ENCODE measurements around the gene CAMKMT. TPM values are rescaled to one million over a fixed set of nuclear protein-coding genes. Genes with fewer than 3 reads are reported as not detected.

CAMKMT gene
- total RNA-seq, 1 donor from 2014 or later: 9.0 TPM

DNA sequence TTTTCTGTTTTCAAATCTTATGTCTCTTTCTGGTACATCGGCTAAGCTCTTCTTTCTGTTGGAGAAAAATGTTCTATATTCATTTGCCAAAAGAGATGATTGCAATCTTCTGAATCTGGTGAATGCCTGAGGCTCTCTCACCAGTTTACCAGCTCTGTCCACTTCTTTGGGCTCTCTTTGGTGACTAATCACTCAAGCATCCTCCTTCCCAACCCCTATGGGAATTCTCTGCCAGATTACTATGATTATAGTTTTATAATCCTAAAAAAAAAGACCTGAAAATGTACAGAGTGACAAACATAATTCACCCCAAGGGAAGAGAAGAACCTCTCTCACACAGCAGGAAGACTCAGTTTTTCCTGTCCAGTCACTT, 187.3 kb downstream of the CAMKMT start:
- no peaks in the 10 kb centered on the region for H3K36me3 ChIP-seq (ENCODE audit: control insufficient read depth, insufficient read depth, low read length)
- FAIRE-seq (no peak), DNase-seq (ENCODE audit: low read depth) (peak; percentile 78)
- TF ChIP-seq, protein P1, sequence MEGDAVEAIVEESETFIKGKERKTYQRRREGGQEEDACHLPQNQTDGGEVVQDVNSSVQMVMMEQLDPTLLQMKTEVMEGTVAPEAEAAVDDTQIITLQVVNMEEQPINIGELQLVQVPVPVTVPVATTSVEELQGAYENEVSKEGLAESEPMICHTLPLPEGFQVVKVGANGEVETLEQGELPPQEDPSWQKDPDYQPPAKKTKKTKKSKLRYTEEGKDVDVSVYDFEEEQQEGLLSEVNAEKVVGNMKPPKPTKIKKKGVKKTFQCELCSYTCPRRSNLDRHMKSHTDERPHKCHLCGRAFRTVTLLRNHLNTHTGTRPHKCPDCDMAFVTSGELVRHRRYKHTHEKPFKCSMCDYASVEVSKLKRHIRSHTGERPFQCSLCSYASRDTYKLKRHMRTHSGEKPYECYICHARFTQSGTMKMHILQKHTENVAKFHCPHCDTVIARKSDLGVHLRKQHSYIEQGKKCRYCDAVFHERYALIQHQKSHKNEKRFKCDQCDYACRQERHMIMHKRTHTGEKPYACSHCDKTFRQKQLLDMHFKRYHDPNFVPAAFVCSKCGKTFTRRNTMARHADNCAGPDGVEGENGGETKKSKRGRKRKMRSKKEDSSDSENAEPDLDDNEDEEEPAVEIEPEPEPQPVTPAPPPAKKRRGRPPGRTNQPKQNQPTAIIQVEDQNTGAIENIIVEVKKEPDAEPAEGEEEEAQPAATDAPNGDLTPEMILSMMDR (IDR thresholded peaks at IDR 0.05; ENCODE audit: insufficient read depth, low read length, severe bottlenecking): no peak
- no peak overlapping the region for H3K4me3 ChIP-seq (ENCODE audit: low read depth, low read length)
- no peaks in the 10 kb centered on the region for H3K27me3 ChIP-seq (ENCODE audit: control insufficient read depth, insufficient read depth, low read length)

DNA sequence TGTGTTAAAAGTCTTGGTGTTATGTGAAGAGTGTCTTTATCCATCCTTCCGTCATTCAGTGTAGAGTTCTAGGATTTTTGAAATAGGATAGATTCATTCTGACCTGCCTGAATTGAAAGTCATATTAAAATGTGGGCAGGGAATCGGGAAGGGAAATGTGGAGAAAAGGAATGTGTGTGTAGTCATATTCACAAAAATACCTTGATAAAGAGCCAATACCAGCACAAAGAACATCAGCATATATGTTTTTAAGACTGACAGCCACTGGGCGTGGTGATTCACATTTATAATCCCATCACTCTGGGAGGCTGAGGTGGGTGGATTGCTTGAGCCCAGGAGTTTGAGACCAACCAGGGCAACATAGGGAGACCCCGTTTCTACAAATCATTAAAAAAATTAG, 188.1 kb downstream of the CAMKMT start:
- peak; percentile 42 for DNase-seq (ENCODE audit: low read depth)
- no peak for FAIRE-seq

DNA sequence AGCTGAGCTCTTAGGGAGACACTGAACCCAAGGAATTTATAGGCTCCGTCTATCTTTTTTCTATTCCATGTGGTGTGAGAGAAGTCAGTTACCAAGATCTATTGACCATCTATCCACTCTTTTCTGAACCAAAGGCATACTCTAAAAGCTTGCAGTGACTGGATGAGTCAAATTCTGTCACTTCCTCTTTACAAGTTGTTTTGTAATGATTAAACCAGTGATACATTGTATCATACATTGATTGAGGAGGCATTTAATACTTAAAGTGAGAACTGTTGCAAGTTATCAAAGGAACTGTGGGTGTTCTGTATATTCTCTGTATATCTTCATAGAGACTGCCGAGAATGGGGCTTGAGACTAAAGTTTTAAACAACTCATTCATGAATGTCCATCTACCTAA, 188.8 kb downstream of the CAMKMT start:
- Histone ChIP-seq H3K4me3 (ENCODE audit: low read depth, low read length) (no peak overlapping the region), H3K36me3 (ENCODE audit: control insufficient read depth, insufficient read depth, low read length) (no peaks in the 10 kb centered on the region), H3K27me3 (ENCODE audit: control insufficient read depth, insufficient read depth, low read length) (no peaks in the 10 kb centered on the region)
- peak; percentile 80 for DNase-seq (ENCODE audit: low read depth)
- FAIRE-seq: no peak
- TF ChIP-seq, protein P1 (IDR thresholded peaks at IDR 0.05; ENCODE audit: insufficient read depth, low read length, severe bottlenecking): no peak

More for the DNA sequence above, 188.1 kb downstream of the CAMKMT start:
- Histone ChIP-seq H3K36me3 (ENCODE audit: control insufficient read depth, insufficient read depth, low read length) (no peaks in the 10 kb centered on the region), H3K4me3 (ENCODE audit: low read depth, low read length) (no peak overlapping the region), H3K27me3 (ENCODE audit: control insufficient read depth, insufficient read depth, low read length) (no peaks in the 10 kb centered on the region)
- TF ChIP-seq, protein P1 (IDR thresholded peaks at IDR 0.05; ENCODE audit: insufficient read depth, low read length, severe bottlenecking): no peak

DNA sequence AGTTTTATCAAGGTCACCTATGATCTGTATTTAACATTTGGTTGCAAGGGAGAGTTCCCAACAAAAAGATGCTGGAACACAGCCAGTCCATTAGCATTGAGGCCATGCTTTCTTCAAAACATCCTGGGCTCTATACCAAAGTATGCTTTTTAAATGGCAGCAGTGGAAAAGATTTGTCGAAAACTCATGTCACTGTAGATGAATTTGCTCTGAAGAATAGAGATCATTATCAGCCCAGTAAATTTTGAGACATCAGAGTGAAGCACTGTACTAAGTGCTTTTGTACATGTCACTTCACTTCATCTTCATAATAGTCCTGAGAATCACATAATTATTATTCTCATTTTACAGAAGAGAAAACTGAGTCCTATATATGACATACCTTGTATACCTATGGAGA, 189.8 kb downstream of the CAMKMT start:
- FAIRE-seq (no peak), DNase-seq (ENCODE audit: low read depth) (no peak)
- TF ChIP-seq, protein P1 (IDR thresholded peaks at IDR 0.05; ENCODE audit: insufficient read depth, low read length, severe bottlenecking): no peak
- Histone ChIP-seq H3K27me3 (ENCODE audit: control insufficient read depth, insufficient read depth, low read length) (no peaks in the 10 kb centered on the region), H3K4me3 (ENCODE audit: low read depth, low read length) (no peak overlapping the region), H3K36me3 (ENCODE audit: control insufficient read depth, insufficient read depth, low read length) (no peaks in the 10 kb centered on the region)

DNA sequence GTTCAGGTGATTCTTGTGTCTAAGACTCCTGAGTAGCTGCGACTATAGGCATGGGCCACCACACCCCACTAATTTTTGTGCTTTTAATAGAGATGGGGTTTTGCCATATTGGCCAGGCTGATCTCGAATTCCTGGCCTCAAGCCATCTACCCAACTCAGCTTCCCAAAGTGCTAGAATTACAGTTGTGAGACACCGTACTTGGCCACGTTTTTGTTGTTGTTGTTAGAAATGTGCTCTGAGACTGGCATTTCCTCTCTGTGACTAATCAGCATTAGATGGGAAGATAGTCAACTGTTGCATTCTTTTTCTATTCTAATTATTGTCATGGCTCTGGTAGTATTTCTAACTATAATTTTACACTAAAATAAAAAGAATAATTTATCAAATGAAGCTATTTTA, 191.7 kb downstream of the CAMKMT start:
- DNase-seq (ENCODE audit: low read depth) (peak; percentile 84), FAIRE-seq (no peak)
- Histone ChIP-seq H3K27me3 (ENCODE audit: control insufficient read depth, insufficient read depth, low read length) (no peaks in the 10 kb centered on the region), H3K36me3 (ENCODE audit: control insufficient read depth, insufficient read depth, low read length) (no peaks in the 10 kb centered on the region), H3K4me3 (ENCODE audit: low read depth, low read length) (no peak overlapping the region)
- TF ChIP-seq, protein P1 (IDR thresholded peaks at IDR 0.05; ENCODE audit: insufficient read depth, low read length, severe bottlenecking): no peak

DNA sequence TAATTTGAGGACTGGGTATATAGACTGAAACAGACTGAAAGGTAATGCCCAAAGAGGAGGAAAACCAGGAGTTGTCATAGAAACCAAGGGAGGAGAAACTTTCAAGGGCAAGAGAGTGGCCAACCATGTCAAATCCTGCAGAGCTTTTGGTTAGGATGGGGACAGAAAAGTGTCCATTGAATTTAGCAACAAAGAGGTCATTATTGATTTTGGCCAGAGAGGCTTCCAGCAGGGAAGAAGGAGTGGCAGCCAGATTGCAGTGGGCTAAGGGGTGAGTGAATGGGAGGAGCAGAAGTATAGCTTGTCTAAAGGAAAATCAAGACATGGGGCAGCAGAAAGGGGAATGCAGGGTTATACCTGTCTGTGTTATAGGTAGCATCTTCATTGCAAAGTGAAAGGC, 194.0 kb downstream of the CAMKMT start:
- Histone ChIP-seq H3K27me3 (ENCODE audit: control insufficient read depth, insufficient read depth, low read length) (no peaks in the 10 kb centered on the region), H3K4me3 (ENCODE audit: low read depth, low read length) (no peak overlapping the region), H3K36me3 (ENCODE audit: control insufficient read depth, insufficient read depth, low read length) (no peaks in the 10 kb centered on the region)
- DNase-seq (ENCODE audit: low read depth) (no peak), FAIRE-seq (no peak)
- TF ChIP-seq, protein P1 (IDR thresholded peaks at IDR 0.05; ENCODE audit: insufficient read depth, low read length, severe bottlenecking): no peak
